HEK293 (cell line): ENCODE results near the gene THSD4.

Source experiments
- CTCF ChIA-PET: fragments of 350-600 bp; formaldehyde crosslinking; extraction: SDS; loops from one replicate; lab custom pipeline; 2021; ENCODE audit warnings: antibody characterized with exemption; lab: Yijun Ruan, JAX
- POLR2A ChIA-PET: fragments of 300-600 bp; formaldehyde crosslinking; extraction: SDS; loops from one replicate; lab custom pipeline; 2020; ENCODE audit warnings: antibody characterized with exemption, inconsistent platforms; lab: Yijun Ruan, JAX
- H3K27ac ChIP-seq: fragments of 200-500 bp; sonication (Bioruptor generic); 2 replicates; pipeline ENCODE4 v1.5.1; 2014; ENCODE audit warnings: low read depth, low read length, control low read depth, inconsistent platforms; ENCODE audit errors: extremely low read depth
- H3K36me3 ChIP-seq, 2 experiments: fragments of 200-500 bp in 1 of 2; sonication (Bioruptor generic) in 1 of 2; 1 replicate in 1 of 2; 2 replicates in 1 of 2; pipeline ENCODE4 v1.5.1; 2014 to 2017; ENCODE audit warnings: inconsistent platforms in 2 of 2, low read length in 2 of 2; ENCODE audit not compliant: control insufficient read depth in 2 of 2, insufficient read depth in 1 of 2
- H3K4me1 ChIP-seq: fragments of 200-500 bp; sonication (Bioruptor generic); 2 replicates; pipeline ENCODE4 v1.5.1; 2014; ENCODE audit warnings: mild to moderate bottlenecking, low read length, inconsistent platforms; ENCODE audit not compliant: control insufficient read depth, insufficient read depth
- H3K4me3 ChIP-seq: 2 replicates; pipeline ENCODE4 v1.5.1; 2011; ENCODE audit warnings: low read depth, mild to moderate bottlenecking, control low read depth, low read length, moderate library complexity
- H3K9me3 ChIP-seq: fragments of 200-500 bp; sonication (Bioruptor generic); 2 replicates; pipeline ENCODE4 v1.5.1; 2014; ENCODE audit warnings: low read depth, low read length, inconsistent platforms; ENCODE audit not compliant: control insufficient read depth, insufficient read depth
- CTCF ChIP-seq: fragments of 450-650 bp; formaldehyde crosslinking; IDR thresholded peaks from 2 replicates; pipeline ENCODE4 v1.5.1; 2016; ENCODE audit warnings: missing biosample characterization, missing genetic modification characterization
- EGR2 ChIP-seq: fragments of 450-650 bp; formaldehyde crosslinking; IDR thresholded peaks from 2 replicates; pipeline ENCODE4 v1.5.1; 2016; ENCODE audit warnings: low read depth, missing biosample characterization, missing genetic modification characterization
- GLI4 ChIP-seq: fragments of 450-650 bp; formaldehyde crosslinking; IDR thresholded peaks from 2 replicates; pipeline ENCODE4 v1.5.1; 2016; ENCODE audit warnings: missing biosample characterization, missing genetic modification characterization
- SP3 ChIP-seq: fragments of 450-650 bp; formaldehyde crosslinking; IDR thresholded peaks from 2 replicates; pipeline ENCODE4 v1.5.1; 2016; ENCODE audit warnings: missing biosample characterization, missing genetic modification characterization
- ZBTB10 ChIP-seq: fragments of 450-650 bp; formaldehyde crosslinking; IDR thresholded peaks from 2 replicates; pipeline ENCODE4 v1.5.1; 2016; ENCODE audit warnings: missing biosample characterization, missing genetic modification characterization
- ZFHX2 ChIP-seq: fragments of 450-650 bp; formaldehyde crosslinking; conservative IDR thresholded peaks from 2 replicates; pipeline ENCODE4 v1.5.1; 2016; ENCODE audit warnings: missing biosample characterization, missing genetic modification characterization
- ZFP41 ChIP-seq: fragments of 450-650 bp; formaldehyde crosslinking; IDR thresholded peaks from 2 replicates; pipeline ENCODE4 v1.5.1; 2016; ENCODE audit warnings: missing biosample characterization, missing genetic modification characterization, borderline replicate concordance
- ZNF112 ChIP-seq: fragments of 450-650 bp; formaldehyde crosslinking; IDR thresholded peaks from 2 replicates; pipeline ENCODE4 v1.5.0; 2017; ENCODE audit warnings: missing biosample characterization, missing genetic modification characterization
- ZNF175 ChIP-seq: fragments of 450-650 bp; formaldehyde crosslinking; IDR thresholded peaks from 2 replicates; pipeline ENCODE4 v1.5.1; 2016; ENCODE audit warnings: missing biosample characterization, missing genetic modification characterization
- ZNF184 ChIP-seq: fragments of 450-650 bp; IDR thresholded peaks from 2 replicates; pipeline ENCODE4 v1.5.1; 2018; ENCODE audit warnings: missing biosample characterization, mild to moderate bottlenecking, missing genetic modification characterization
- ZNF2 ChIP-seq: fragments of 450-650 bp; formaldehyde crosslinking; IDR thresholded peaks from 2 replicates; pipeline ENCODE4 v1.5.1; 2016; ENCODE audit warnings: missing biosample characterization, missing genetic modification characterization
- ZNF266 ChIP-seq: fragments of 450-650 bp; formaldehyde crosslinking; IDR thresholded peaks from 2 replicates; pipeline ENCODE4 v1.5.1; 2016; ENCODE audit warnings: missing biosample characterization, missing genetic modification characterization, low read depth
- ZNF362 ChIP-seq: fragments of 450-650 bp; formaldehyde crosslinking; IDR thresholded peaks from 2 replicates; pipeline ENCODE4 v1.5.1; 2016; ENCODE audit warnings: missing biosample characterization, missing genetic modification characterization
- ZNF366 ChIP-seq: fragments of 450-650 bp; formaldehyde crosslinking; conservative IDR thresholded peaks from 2 replicates; pipeline ENCODE4 v1.5.1; 2016; ENCODE audit warnings: missing biosample characterization, missing genetic modification characterization
- ZNF404 ChIP-seq: fragments of 450-650 bp; formaldehyde crosslinking; IDR thresholded peaks from 2 replicates; pipeline ENCODE4 v1.5.1; 2017; ENCODE audit warnings: missing biosample characterization, missing genetic modification characterization
- ZNF596 ChIP-seq: fragments of 450-650 bp; IDR thresholded peaks from 2 replicates; pipeline ENCODE4 v1.5.0; 2018; ENCODE audit warnings: missing biosample characterization, mild to moderate bottlenecking, missing genetic modification characterization, moderate library complexity
- ZNF621 ChIP-seq: fragments of 450-650 bp; formaldehyde crosslinking; IDR thresholded peaks from 2 replicates; pipeline ENCODE4 v1.5.1; 2017; ENCODE audit warnings: missing biosample characterization, missing genetic modification characterization
- ZNF654 ChIP-seq: fragments of 450-650 bp; formaldehyde crosslinking; IDR thresholded peaks from 2 replicates; pipeline ENCODE4 v1.5.1; 2016; ENCODE audit warnings: low read depth, missing biosample characterization, missing genetic modification characterization
- ZNF670 ChIP-seq: fragments of 450-650 bp; formaldehyde crosslinking; IDR thresholded peaks from 2 replicates; pipeline ENCODE4 v1.5.1; 2016; ENCODE audit warnings: missing biosample characterization, missing genetic modification characterization, low read depth
- ZSCAN4 ChIP-seq: fragments of 450-650 bp; formaldehyde crosslinking; IDR thresholded peaks from 2 replicates; pipeline ENCODE4 v1.5.1; 2017; ENCODE audit warnings: missing biosample characterization, missing genetic modification characterization

Gene THSD4

GRCh38 chr15:71782422-71783165 lies 667.3 kb downstream of the THSD4 start:
- TF ChIP-seq ZNF366 (tag by site-specific recombination) = no peak
- no peak for TF ChIP-seq ZNF184 (tag by site-specific recombination)
- TF ChIP-seq ZNF112 (tag by site-specific recombination) = no peak
- TF ChIP-seq ZNF404 (tag by site-specific recombination) = no peak
- TF ChIP-seq ZNF654 (tag by site-specific recombination) = no peak
- no peak for TF ChIP-seq ZNF266 (tag by site-specific recombination)
- TF ChIP-seq GLI4 (tag by site-specific recombination) = no peak
- no peak for TF ChIP-seq ZNF670 (tag by site-specific recombination)
- TF ChIP-seq ZNF596 (tag by site-specific recombination) = no peak
- no peak for TF ChIP-seq ZFP41
- no peak for TF ChIP-seq ZNF2
- Histone ChIP-seq H3K4me1 (peaks cover 3% of the 10 kb centered on the region; the same call in 1 of the 2 replicates), H3K27ac (no peak overlapping the region), H3K4me3 (no peak overlapping the region), H3K9me3 (no peaks in the 10 kb centered on the region), H3K36me3 (no peaks in the 10 kb centered on the region)
- ChIA-PET POLR2A (interaction anchor here (0.6 kb wide), 1 partner anchor 446 kb away, joined by 3 read pairs; no protein-coding TSS in a partner anchor), CTCF (interaction anchor here (0.6 to 5.1 kb wide), 4 partner anchors 19 to 155 kb away, joined by 5 to 70 read pairs (median 16); no protein-coding TSS in a partner anchor)

- POLR2A ChIA-PET = no interaction called here
Observed at GRCh38 chr15:71784719-71785118, 669.4 kb downstream of the THSD4 start.

GRCh38 chr15:71785996-71786395 lies 670.7 kb downstream of the THSD4 start:
- Histone ChIP-seq H3K9me3 (no peaks in the 10 kb centered on the region), H3K4me1 (no peaks in the 10 kb centered on the region), H3K36me3 (no peaks in the 10 kb centered on the region), H3K27ac (no peak overlapping the region), H3K4me3 (no peak overlapping the region)
- ChIA-PET CTCF (interaction anchor here (1.4 to 1.7 kb wide), 2 partner anchors 42 to 370 kb away, joined by 5 to 9 read pairs; no protein-coding TSS in a partner anchor), POLR2A (no interaction called here)
- TF ChIP-seq ZSCAN4 (tag by site-specific recombination) = peak; percentile 62; the same call in 1 of the 2 replicates
- TF ChIP-seq ZNF175 (tag by site-specific recombination) = no peak

More at GRCh38 chr15:71784719-71785118, 669.4 kb downstream of the THSD4 start:
- Histone ChIP-seq H3K9me3 (no peaks in the 10 kb centered on the region), H3K4me1 (peaks cover 3% of the 10 kb centered on the region; the same call in 1 of the 2 replicates), H3K36me3 (no peaks in the 10 kb centered on the region), H3K27ac (no peak overlapping the region), H3K4me3 (no peak overlapping the region)
- TF ChIP-seq ZNF621 (tag by site-specific recombination) (no peak), CTCF (tag by site-specific recombination) (peak; percentile 62)
- CTCF ChIA-PET = interaction anchor here (1.0 to 1.9 kb wide), 4 partner anchors 16 to 371 kb away, joined by 3 to 12 read pairs (median 6); no protein-coding TSS in a partner anchor

- no peaks in the 10 kb centered on the region for H3K9me3 ChIP-seq
- H3K4me3 ChIP-seq = no peak overlapping the region
- POLR2A ChIA-PET = no interaction called here
- TF ChIP-seq ZNF366 (tag by site-specific recombination) (0 out of 2 replicates have a peak, but pooled peaks have one; percentile 18), ZNF362 (tag by site-specific recombination) (no peak), EGR2 (tag by site-specific recombination) (peak; percentile 63; the same call in 1 of the 2 replicates), SP3 (tag by site-specific recombination) (peak; percentile 20; the same call in 1 of the 2 replicates), ZBTB10 (tag by site-specific recombination) (no peak), ZFHX2 (peak; percentile 60)
- no peak overlapping the region for H3K27ac ChIP-seq
- no peaks in the 10 kb centered on the region for H3K36me3 ChIP-seq
- CTCF ChIA-PET = interaction anchor here (1.7 kb wide), 1 partner anchor 43 kb away, joined by 9 read pairs; no protein-coding TSS in a partner anchor
- H3K4me1 ChIP-seq = no peaks in the 10 kb centered on the region
Observed at GRCh38 chr15:71786673-71787072, 671.4 kb downstream of the THSD4 start.
